B cell (primary cell): ENCODE results near the gene ANKS1B.

Source experiments
- EZH2 ChIP-seq: IDR thresholded peaks from 2 replicates; pipeline ENCODE4 v1.6.1; 2012; ENCODE audit warnings: borderline replicate concordance, low read depth, mild to moderate bottlenecking, moderate library complexity, low read length; ENCODE audit not compliant: insufficient read depth, poor library complexity, severe bottlenecking
- TF ChIP-seq, protein P1 (sequence below): fragments of 200-600 bp; IDR thresholded peaks from one replicate; pipeline ENCODE4 v1.8.0; 2022; ENCODE audit warnings: antibody characterized with exemption, mild to moderate bottlenecking

DNA sequence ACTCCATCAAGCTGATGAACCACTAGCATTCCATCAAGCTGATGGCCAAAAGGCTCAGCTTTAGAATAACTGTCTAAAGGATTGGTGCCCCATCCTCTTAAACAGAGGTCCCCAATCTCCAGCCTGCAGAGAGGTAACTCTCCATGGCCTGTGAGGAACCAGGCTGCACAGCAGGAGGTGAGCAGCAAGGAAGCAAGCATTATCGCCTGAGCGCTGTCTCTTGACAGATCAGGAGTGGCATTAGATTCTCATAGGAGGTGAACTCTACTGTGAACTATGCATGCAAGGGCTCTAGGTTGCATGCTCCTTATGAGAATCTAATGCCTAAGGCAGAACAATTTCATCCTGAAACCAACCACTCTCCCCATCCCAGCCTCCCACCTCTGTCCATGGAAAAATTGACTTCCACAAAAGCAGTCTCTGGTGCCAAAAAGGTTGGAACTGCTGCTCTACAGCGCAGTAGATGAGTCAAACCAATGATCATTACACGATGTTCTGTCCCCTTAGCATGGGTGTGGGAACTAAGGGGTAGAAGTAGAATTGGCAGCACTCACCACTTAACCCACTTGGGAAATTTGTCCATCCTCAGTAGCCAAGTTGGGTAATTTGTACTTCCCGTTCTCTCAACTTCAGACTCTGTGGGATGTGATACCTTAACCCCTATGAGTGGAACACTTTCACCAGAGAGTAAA is 66.9 kb downstream of the ANKS1B start:
- TF ChIP-seq, protein P1, sequence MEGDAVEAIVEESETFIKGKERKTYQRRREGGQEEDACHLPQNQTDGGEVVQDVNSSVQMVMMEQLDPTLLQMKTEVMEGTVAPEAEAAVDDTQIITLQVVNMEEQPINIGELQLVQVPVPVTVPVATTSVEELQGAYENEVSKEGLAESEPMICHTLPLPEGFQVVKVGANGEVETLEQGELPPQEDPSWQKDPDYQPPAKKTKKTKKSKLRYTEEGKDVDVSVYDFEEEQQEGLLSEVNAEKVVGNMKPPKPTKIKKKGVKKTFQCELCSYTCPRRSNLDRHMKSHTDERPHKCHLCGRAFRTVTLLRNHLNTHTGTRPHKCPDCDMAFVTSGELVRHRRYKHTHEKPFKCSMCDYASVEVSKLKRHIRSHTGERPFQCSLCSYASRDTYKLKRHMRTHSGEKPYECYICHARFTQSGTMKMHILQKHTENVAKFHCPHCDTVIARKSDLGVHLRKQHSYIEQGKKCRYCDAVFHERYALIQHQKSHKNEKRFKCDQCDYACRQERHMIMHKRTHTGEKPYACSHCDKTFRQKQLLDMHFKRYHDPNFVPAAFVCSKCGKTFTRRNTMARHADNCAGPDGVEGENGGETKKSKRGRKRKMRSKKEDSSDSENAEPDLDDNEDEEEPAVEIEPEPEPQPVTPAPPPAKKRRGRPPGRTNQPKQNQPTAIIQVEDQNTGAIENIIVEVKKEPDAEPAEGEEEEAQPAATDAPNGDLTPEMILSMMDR: no peak
- TF ChIP-seq EZH2: no peak
